GM18951 (cell line): ENCODE measurements around the gene CFAP61.

Experiments
- POLR2A ChIP-seq: IDR thresholded peaks from 4 replicates; pipeline ENCODE4 v1.6.1; 2011; ENCODE audit warnings: mild to moderate bottlenecking; ENCODE audit not compliant: insufficient read length, insufficient read depth; ENCODE audit errors: extremely low read depth
- in situ Hi-C: fragments of 300-500 bp; cut with MboI; formaldehyde crosslinking; loops from one replicate; pipeline ENCODE4 v1.12.0; 2022; ENCODE audit warnings: low sequenced_read_pairs, mixed read lengths, inconsistent platforms; ENCODE audit not compliant: unreplicated experiment

Gene CFAP61

GRCh38 chr20:20365480-20366161, 313.3 kb downstream of the CFAP61 start:
- in situ Hi-C loops, result no loop called here
- no peak for TF ChIP-seq POLR2A

- no peak for TF ChIP-seq POLR2A
- in situ Hi-C loops, result no loop called here
Measured at GRCh38 chr20:20366551-20366875, 314.2 kb downstream of the CFAP61 start.

- in situ Hi-C loops, result no loop called here
- no peak for TF ChIP-seq POLR2A
Measured at GRCh38 chr20:20366876-20367574, 314.7 kb downstream of the CFAP61 start.

GRCh38 chr20:20367575-20368417, 315.5 kb downstream of the CFAP61 start, which contains the start of gene INSM1:
INSM1 (plus strand) TSS chr20:20368104; CDS start chr20:20368268, 164 bp downstream.
- TF ChIP-seq POLR2A, result no peak
- in situ Hi-C loops, result no loop called here

- no peak for TF ChIP-seq POLR2A
- in situ Hi-C loops, result no loop called here
Measured at GRCh38 chr20:20368418-20369249, 316.3 kb downstream of the CFAP61 start.

- in situ Hi-C loops, result no loop called here
- TF ChIP-seq POLR2A, result no peak
Measured at GRCh38 chr20:20369250-20370093, 317.1 kb downstream of the CFAP61 start.

GRCh38 chr20:20370094-20370575, 317.8 kb downstream of the CFAP61 start:
- TF ChIP-seq POLR2A, result no peak
- in situ Hi-C loops, result no loop called here

- in situ Hi-C loops, result no loop called here
Measured at GRCh38 chr20:20371083-20371482, 318.8 kb downstream of the CFAP61 start.

GRCh38 chr20:20371681-20372080, 319.3 kb downstream of the CFAP61 start:
- TF ChIP-seq POLR2A, result no peak
- in situ Hi-C loops, result no loop called here

More at GRCh38 chr20:20371083-20371482, 318.8 kb downstream of the CFAP61 start:
- no peak for TF ChIP-seq POLR2A

- in situ Hi-C loops, result no loop called here
- TF ChIP-seq POLR2A, result no peak
Measured at GRCh38 chr20:20373091-20373571, 320.8 kb downstream of the CFAP61 start.

GRCh38 chr20:20375862-20376261, 323.5 kb downstream of the CFAP61 start:
- in situ Hi-C loops, result no loop called here
- no peak for TF ChIP-seq POLR2A

- TF ChIP-seq POLR2A, result no peak
- in situ Hi-C loops, result no loop called here
Measured at GRCh38 chr20:20386192-20386591, 333.9 kb downstream of the CFAP61 start.

GRCh38 chr20:20390393-20390792, 338.1 kb downstream of the CFAP61 start:
- in situ Hi-C loops, result no loop called here
- TF ChIP-seq POLR2A, result no peak
